ENCODE measurements around the gene FOXQ1.
"Not testable (repeated sequence)": the region's sequence is repeated elsewhere in the genome, so short reads cannot be mapped to it uniquely, and the experiment has no call there.

FOXQ1 gene

DNA sequence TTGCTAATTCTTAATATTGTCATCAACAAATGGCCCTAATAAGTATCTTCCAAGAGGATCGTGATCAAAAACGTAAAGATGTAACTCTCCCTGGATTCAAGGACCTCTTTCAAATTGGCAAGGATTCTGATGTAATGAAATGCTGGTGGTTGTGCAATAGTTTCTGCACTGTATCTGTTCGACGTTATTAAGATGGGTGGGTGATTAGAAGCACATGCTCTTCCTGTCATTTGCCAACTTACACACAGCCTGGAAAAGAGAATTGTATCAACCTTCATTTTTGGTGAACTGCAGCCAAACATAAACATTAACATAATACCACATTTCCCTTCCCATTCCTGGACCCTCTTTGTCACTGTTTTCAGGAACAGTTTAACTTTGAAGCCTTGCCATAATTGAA lies 9.8 kb downstream of the FOXQ1 start:
- no peak for DNase-seq (ENCODE audit: low read depth in 4 of 4, low spot score in 1 of 4)

GRCh38 chr6:1322156-1322555 lies 10.3 kb downstream of the FOXQ1 start:
- DNase-seq (ENCODE audit: low read depth in 4 of 4, low spot score in 1 of 4), result no peak

DNA sequence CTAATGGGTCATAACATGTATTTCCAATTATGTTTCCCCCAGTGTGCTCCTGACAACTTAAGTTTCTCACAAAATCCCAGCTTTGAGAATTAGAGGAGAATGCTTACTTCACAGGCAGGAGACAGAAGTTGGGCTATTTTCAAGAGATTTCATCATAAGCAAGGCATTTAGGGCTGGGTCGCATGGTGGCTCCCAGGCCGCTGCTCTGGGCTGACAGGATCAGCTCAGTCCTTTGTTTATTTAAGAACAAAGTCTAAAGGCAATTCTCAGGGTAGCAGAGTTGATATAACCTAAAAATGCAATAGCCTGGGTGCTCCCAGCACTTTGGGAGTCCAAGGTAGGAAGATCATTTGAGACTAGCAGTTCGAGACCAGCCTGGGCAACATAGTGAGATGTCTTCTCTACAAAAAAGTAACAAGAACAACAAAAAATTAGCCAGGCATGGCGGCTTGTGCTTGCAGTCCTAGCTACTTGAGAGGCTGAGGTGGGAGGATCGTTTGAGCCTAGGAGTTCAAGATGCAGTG lies 10.9 kb downstream of the FOXQ1 start:
- DNase-seq (ENCODE audit: low read depth in 4 of 4, low spot score in 1 of 4), result no peak

DNA sequence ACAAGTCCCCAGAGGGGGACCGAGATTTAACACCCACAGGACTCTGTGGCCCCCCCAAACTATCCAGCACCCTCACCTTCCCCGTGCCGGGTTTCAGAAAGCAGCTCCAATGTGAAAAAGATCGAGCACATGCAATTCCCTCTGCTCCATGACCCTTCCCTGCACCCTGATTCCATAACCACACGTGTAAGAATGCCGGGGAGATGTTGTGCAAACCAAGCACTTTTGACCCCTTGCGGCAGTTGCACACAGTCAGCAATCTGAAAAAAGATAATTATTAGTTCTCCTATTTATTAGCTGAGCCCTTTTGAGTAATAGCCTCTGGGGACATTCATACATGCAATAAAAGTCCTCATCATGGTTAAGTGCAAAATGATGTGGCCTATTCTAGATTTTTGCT lies 13.0 kb downstream of the FOXQ1 start:
- DNase-seq (ENCODE audit: low read depth in 4 of 4, low spot score in 1 of 4), result no peak

DNA sequence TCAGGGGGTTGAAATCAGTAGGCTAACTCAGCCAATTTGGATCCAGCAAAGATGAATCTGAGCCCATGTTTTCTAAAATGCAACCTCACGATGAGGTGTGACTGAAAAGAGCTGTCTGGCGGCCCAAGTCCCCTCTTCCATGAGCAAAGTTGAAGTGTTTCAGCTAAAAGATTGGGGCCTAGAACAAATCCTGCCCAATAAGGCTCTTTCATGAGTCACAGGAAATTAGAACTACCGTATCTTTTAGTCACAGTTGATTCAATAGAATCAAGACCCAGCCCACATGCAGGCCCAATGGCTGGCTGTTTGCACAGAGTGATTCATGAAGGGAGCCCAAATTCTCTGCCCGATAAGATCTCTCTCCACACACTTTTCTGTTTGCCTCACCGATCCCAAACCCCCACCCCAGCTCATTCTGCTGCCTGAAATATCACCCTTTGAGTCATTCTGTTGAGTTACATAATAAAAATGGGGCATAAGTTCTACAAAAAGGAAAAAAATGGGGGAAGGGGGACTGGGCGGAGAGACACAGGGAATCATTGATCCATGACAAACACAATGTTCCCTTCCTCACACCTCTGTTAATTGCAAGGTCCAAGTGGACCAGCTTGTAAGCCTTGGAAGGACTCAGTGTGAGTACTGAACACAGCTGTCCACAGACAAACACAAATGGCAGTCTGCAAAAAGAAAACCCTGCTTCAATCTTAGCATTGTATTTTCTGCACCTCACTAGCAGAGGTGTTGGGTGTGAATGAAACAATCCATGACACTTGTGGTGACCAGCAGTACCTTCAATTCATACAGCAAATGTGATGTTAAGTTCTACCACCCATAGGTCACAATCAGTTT lies 13.8 kb downstream of the FOXQ1 start:
- DNase-seq (ENCODE audit: low read depth in 4 of 4, low spot score in 1 of 4), result no peak

- DNase-seq (ENCODE audit: low read depth in 4 of 4, low spot score in 1 of 4), result no peak
Measured at GRCh38 chr6:1326535-1327121, 14.7 kb downstream of the FOXQ1 start.

- no peak for DNase-seq (ENCODE audit: low read depth in 4 of 4, low spot score in 1 of 4)
Measured at GRCh38 chr6:1327630-1328029, 15.7 kb downstream of the FOXQ1 start.

DNA sequence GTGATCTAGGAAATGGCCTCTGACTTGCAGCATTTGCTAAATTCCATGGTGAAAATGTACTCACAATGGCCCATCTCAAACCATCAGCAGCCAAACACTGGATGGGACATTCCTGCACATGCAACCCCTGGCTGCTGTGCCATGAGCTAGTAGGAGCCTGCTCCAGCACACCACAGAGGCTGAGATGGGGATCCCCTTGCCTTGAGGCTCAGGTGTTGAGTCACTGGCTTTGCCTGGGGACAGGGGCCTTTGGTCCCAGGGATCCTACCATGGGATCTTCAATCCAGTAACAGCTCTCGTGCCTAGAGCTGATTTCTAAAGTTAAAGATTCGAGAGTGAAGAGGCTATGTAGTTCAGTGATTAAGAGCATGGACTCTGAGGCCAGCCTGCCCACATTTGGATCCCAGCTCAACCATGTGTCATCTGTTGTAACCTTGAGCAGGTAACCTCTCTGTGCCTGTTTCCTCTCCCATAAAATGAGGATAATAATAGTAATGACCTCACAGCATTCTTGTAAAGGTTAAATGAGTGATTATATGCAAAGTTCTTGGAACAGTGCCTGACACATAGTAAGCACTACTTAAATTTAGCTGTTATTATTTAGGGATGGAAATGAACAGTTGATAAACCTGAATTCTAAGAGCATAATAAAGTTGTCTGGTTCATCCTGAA lies 16.4 kb downstream of the FOXQ1 start:
- no peak for DNase-seq (ENCODE audit: low read depth in 4 of 4, low spot score in 1 of 4)

DNA sequence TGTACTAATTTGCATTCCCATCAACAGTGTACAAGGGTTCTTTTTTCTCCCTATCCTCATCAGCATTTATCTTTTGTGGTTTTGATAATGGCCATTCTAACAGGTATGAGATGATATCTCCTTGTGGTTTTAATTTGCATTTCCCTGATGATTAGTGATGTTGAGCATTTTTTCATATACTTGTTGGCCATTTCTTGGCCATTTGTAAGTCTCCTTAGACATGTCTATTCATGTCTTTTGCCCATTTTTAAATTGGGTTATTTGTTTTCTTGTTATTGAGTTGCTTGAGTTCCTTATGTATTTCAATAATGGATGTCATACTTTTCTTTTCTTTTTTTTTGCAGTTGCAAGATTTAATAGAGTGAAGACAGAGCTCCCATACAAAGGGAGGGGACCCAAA lies 17.8 kb downstream of the FOXQ1 start:
- DNase-seq (ENCODE audit: low read depth in 4 of 4, low spot score in 1 of 4), result no peak

- no peak for DNase-seq (ENCODE audit: low read depth in 4 of 4, low spot score in 1 of 4)
Measured at GRCh38 chr6:1334684-1335083, 22.8 kb downstream of the FOXQ1 start.

DNA sequence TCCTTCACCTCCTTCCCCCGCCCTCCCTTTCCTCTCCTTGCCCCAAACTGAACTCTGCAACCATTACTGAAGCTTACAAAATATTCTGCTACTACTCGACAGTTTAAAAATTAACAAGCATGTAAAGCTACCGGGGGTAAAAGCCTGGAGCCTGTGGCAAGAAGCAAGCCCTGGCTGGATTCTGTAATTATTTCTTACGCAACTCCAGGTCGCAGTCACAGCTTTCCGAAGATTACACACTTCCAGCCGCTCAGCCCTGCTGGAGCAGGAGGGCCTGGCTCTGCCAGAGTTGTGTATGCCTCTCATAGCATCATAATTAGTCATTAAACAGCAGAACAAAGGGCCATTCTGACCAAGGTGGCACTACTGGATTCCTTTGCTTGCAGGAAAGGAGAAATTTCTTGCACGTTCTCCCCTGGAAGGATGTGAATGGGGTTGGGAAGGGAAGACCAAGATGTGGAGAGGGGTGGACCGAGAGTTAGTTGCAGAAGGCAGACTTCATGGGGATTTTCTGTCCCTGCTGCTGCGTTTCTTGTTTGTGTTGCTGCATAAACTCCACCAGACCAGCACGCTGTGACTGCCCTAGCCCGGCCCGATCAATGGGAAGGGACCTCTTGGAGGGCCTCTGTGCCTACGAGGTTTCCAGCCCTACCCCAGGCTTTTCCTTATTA lies 23.6 kb downstream of the FOXQ1 start:
- DNase-seq (ENCODE audit: low read depth in 4 of 4, low spot score in 1 of 4), result no peak

- no peak for DNase-seq (ENCODE audit: low read depth in 4 of 4, low spot score in 1 of 4)
Measured at GRCh38 chr6:1336246-1336843, 24.4 kb downstream of the FOXQ1 start.

- DNase-seq (ENCODE audit: low read depth in 4 of 4, low spot score in 1 of 4), result no peak
Measured at GRCh38 chr6:1337791-1338190, 25.9 kb downstream of the FOXQ1 start.

DNA sequence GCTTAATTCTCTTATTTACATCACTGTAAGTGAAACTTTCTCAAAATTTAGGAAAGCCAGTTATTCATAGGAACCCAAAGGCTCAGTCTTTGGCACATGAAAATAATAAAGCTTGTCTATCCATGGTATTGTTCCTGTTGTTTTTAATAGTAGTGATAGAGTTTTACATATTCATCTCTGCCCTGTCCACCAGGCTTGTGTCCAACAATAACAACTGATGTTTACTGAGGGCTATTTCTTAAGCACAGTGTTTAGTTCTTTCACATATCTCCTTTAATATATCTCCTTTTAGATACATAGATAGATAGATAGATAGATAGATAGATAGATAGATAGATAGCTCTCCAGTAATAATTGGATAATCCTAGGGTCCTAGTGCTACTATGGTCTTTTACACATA lies 34.2 kb downstream of the FOXQ1 start:
- no peak for DNase-seq (ENCODE audit: low read depth in 4 of 4, low spot score in 1 of 4)

DNA sequence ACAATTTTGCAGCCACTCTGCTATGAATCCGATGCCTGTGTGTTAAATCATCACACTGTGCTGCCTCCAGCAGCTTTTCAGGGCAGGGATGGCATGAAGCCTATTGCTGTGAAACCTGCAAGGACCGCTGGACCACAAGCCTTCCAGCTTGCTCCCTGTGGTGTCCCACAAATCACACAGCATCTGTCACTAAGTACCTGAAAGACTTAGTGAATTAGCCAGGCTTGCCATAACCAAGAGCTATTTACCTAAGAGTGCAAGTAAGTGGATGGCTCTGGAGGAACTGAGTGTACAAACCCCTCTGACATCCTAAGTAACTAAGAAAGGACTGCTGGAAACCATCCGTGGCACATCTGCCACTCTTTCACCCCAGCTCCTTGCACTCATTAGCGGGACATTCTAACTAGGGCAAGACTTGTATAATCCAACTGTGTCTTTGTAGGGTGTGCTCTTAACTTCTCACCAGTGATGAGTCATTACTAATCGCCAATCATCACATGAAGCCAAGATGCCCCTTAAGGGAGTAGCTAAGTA lies 34.7 kb downstream of the FOXQ1 start:
- DNase-seq (ENCODE audit: low read depth in 4 of 4, low spot score in 1 of 4), result no peak

- no peak for DNase-seq (ENCODE audit: low read depth in 4 of 4, low spot score in 1 of 4)
Measured at GRCh38 chr6:1347161-1347560, 35.3 kb downstream of the FOXQ1 start.

DNA sequence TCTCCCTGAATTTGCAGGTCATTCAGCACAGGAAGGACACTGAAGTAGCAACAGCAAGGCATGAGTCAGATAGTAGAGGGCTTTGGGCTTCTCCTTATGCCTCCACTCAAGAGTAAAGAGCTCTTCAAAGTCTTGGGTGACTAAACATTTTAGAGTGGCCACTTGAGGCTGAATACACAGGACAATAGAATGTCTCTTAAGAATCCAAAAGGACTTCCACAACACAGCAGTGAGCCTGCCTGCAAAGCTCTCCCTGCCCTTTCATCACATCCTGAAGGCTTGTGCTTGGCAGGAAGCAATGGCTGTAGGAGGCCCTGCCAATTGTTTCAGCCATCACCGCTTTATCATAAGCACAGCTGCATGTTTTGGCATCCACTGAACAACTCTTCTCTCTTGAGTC lies 36.8 kb downstream of the FOXQ1 start:
- DNase-seq (ENCODE audit: low read depth in 4 of 4, low spot score in 1 of 4), result no peak

- no peak for DNase-seq (ENCODE audit: low read depth in 4 of 4, low spot score in 1 of 4)
Measured at GRCh38 chr6:1349655-1350054, 37.8 kb downstream of the FOXQ1 start.

DNA sequence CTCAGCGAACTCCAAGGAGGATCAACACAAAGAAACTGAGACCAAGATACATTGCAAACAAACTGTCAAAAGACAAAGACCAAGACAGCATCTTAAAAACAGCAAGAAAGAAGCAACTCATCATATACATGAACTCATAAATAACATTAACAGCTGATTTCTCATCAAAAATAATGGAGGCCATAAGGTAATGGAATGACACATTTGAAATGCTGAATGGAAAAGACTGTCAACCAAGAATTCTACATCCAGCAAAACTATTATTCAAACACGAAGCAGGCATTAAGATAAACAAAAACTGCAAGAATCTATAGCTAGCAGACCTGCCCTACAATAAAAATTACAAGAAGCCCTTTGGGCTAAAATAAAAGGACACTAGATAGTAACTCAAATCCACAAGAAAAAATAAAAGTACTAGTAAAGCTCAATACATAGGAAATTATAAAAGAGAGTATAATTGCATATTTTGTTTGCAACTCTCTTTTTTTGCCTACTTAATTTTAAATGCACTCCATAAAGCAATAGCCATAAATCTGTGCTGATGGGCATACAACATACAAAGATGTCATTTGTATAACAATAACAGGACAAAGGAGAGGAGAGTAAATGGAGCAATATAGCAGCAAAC lies 39.6 kb downstream of the FOXQ1 start:
- no peak for DNase-seq (ENCODE audit: low read depth in 4 of 4, low spot score in 1 of 4)

GRCh38 chr6:1355068-1355467 lies 43.2 kb downstream of the FOXQ1 start:
- DNase-seq (ENCODE audit: low read depth in 4 of 4, low spot score in 1 of 4), result not testable (repeated sequence)
